ENCODE measurements around the gene SH2B2. TPM values are rescaled to one million over a fixed set of nuclear protein-coding genes. Genes with fewer than 3 reads are reported as not detected.
A peak's percentile ranks its signal among the peaks of the same experiment; 100 is the strongest.

SH2B2 gene
- total and polyA plus RNA-seq, 2 donors (not counting 1 experiment from before 2014, with no cell fraction given), result 0.18 to 2.0 TPM

- H3K9ac ChIP-seq (ENCODE audit: insufficient read depth, low read length), result no peak overlapping the region
- H3K4me3 ChIP-seq (replicated peaks in 1 of 4; ENCODE audit: control extremely low read depth in 1 of 4, insufficient read depth in 1 of 4, low read depth in 3 of 4, low read length in 4 of 4), result no peak overlapping the region
- no peak overlapping the region for H3K4me2 ChIP-seq (ENCODE audit: extremely low read depth, insufficient read depth, low read length)
- no peaks in the 10 kb centered on the region for H3K79me2 ChIP-seq (ENCODE audit: control insufficient read depth, insufficient read depth, low read length)
- no peaks in the 10 kb centered on the region for H4K20me1 ChIP-seq (ENCODE audit: control insufficient read depth, extremely low read depth, insufficient read depth, low read length)
- H3K9me3 ChIP-seq (ENCODE audit: control insufficient read depth, insufficient read depth, low read depth, low read length), result no peaks in the 10 kb centered on the region
- H3K4me1 ChIP-seq (ENCODE audit: control insufficient read depth, extremely low read depth, insufficient read depth, low read length), result peaks cover 6% of the 10 kb centered on the region
- no peaks in the 10 kb centered on the region for H3K36me3 ChIP-seq (ENCODE audit: control insufficient read depth, insufficient read depth, low read length)
- no peak overlapping the region for H2AFZ ChIP-seq (ENCODE audit: low read length)
- TF ChIP-seq EZH2 (IDR thresholded peaks at IDR 0.05; ENCODE audit: low read length, missing control alignments) (no peak), CTCF (conservative IDR thresholded peaks at IDR 0.05 in 1 of 2, IDR thresholded peaks at IDR 0.05 in 1 of 2; ENCODE audit: low read depth in 1 of 2, low read length in 2 of 2) (no peak)
- H3K27ac ChIP-seq (ENCODE audit: insufficient read depth, low read length), result no peak overlapping the region
- no peak for DNase-seq (ENCODE audit: low read depth in 2 of 2)
- no peaks in the 10 kb centered on the region for H3K27me3 ChIP-seq (ENCODE audit: control insufficient read depth, insufficient read depth, low read length)
Observed at GRCh38 chr7:102277901-102278300, 8.8 kb upstream of the SH2B2 start.

GRCh38 chr7:102279537-102280400, 6.9 kb upstream of the SH2B2 start:
- Histone ChIP-seq H3K4me3 (replicated peaks in 1 of 4; ENCODE audit: control extremely low read depth in 1 of 4, insufficient read depth in 1 of 4, low read depth in 3 of 4, low read length in 4 of 4) (no peak overlapping the region), H3K27me3 (ENCODE audit: control insufficient read depth, insufficient read depth, low read length) (no peaks in the 10 kb centered on the region), H4K20me1 (ENCODE audit: control insufficient read depth, extremely low read depth, insufficient read depth, low read length) (no peaks in the 10 kb centered on the region), H3K4me2 (ENCODE audit: extremely low read depth, insufficient read depth, low read length) (no peak overlapping the region), H3K9me3 (ENCODE audit: control insufficient read depth, insufficient read depth, low read depth, low read length) (no peaks in the 10 kb centered on the region), H3K4me1 (ENCODE audit: control insufficient read depth, extremely low read depth, insufficient read depth, low read length) (no peaks in the 10 kb centered on the region), H3K79me2 (ENCODE audit: control insufficient read depth, insufficient read depth, low read length) (no peaks in the 10 kb centered on the region), H3K9ac (ENCODE audit: insufficient read depth, low read length) (no peak overlapping the region), H2AFZ (ENCODE audit: low read length) (no peak overlapping the region), H3K27ac (ENCODE audit: insufficient read depth, low read length) (no peak overlapping the region), H3K36me3 (ENCODE audit: control insufficient read depth, insufficient read depth, low read length) (no peaks in the 10 kb centered on the region)
- TF ChIP-seq EZH2 (IDR thresholded peaks at IDR 0.05; ENCODE audit: low read length, missing control alignments) (no peak), CTCF (conservative IDR thresholded peaks at IDR 0.05 in 1 of 2, IDR thresholded peaks at IDR 0.05 in 1 of 2; ENCODE audit: low read depth in 1 of 2, low read length in 2 of 2) (peak; percentile 77 to 87)
- peak; percentile 51 to 54 for DNase-seq (ENCODE audit: low read depth in 2 of 2)

GRCh38 chr7:102280521-102280920, 6.1 kb upstream of the SH2B2 start:
- Histone ChIP-seq H2AFZ (ENCODE audit: low read length) (no peak overlapping the region), H3K9ac (ENCODE audit: insufficient read depth, low read length) (no peak overlapping the region)
- no peak for TF ChIP-seq EZH2 (IDR thresholded peaks at IDR 0.05; ENCODE audit: low read length, missing control alignments)
- TF ChIP-seq CTCF (conservative IDR thresholded peaks at IDR 0.05 in 1 of 2, IDR thresholded peaks at IDR 0.05 in 1 of 2; ENCODE audit: low read depth in 1 of 2, low read length in 2 of 2), result no peak

More at GRCh38 chr7:102280521-102280920, 6.1 kb upstream of the SH2B2 start:
- no peaks in the 10 kb centered on the region for H3K79me2 ChIP-seq (ENCODE audit: control insufficient read depth, insufficient read depth, low read length)
- H4K20me1 ChIP-seq (ENCODE audit: control insufficient read depth, extremely low read depth, insufficient read depth, low read length), result no peaks in the 10 kb centered on the region
- no peak overlapping the region for H3K4me3 ChIP-seq (replicated peaks in 1 of 4; ENCODE audit: control extremely low read depth in 1 of 4, insufficient read depth in 1 of 4, low read depth in 3 of 4, low read length in 4 of 4)
- no peak overlapping the region for H3K4me2 ChIP-seq (ENCODE audit: extremely low read depth, insufficient read depth, low read length)
- no peaks in the 10 kb centered on the region for H3K36me3 ChIP-seq (ENCODE audit: control insufficient read depth, insufficient read depth, low read length)
- H3K27me3 ChIP-seq (ENCODE audit: control insufficient read depth, insufficient read depth, low read length), result peaks cover 1% of the 10 kb centered on the region
- DNase-seq (ENCODE audit: low read depth in 2 of 2), result no peak
- H3K27ac ChIP-seq (ENCODE audit: insufficient read depth, low read length), result no peak overlapping the region
- no peaks in the 10 kb centered on the region for H3K9me3 ChIP-seq (ENCODE audit: control insufficient read depth, insufficient read depth, low read depth, low read length)
- H3K4me1 ChIP-seq (ENCODE audit: control insufficient read depth, extremely low read depth, insufficient read depth, low read length), result no peaks in the 10 kb centered on the region

Measured in fibroblast of lung (primary cell).